ENCODE results near the gene IRAK2. TPM values are rescaled to one million over a fixed set of nuclear protein-coding genes. Genes with fewer than 3 reads are reported as not detected.
A peak's percentile ranks its signal among the peaks of the same experiment; 100 is the strongest.

IRAK2 gene
- total RNA-seq, 4 donors from 2014 or later, result 1.5 to 10.8 (median 4.7) TPM

DNA sequence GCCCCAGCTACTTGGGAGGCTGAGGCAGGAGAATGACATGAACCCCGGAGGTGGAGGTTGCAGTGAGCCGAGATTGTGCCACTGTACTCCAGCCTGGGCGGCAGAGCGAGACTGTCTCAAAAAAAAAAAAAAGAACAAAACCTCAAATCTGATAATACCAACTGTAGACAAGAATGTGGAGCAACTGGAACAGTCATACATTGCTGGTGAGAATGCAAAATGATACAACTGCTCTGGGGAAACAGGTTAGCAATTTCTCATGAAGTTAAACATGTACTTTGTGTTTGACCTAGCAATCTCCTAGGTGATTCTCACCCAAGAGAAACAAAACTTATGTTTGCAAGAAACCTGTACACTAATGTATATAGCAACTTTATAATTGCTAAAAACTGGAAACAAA lies 27.5 kb upstream of the IRAK2 start:
- Histone ChIP-seq H3K27me3 (no peaks in the 10 kb centered on the region), H3K4me1 (no peaks in the 10 kb centered on the region), H3K4me3 (no peak overlapping the region), H3K9me3 (no peaks in the 10 kb centered on the region), H3K27ac (no peak overlapping the region), H3K36me3 (no peaks in the 10 kb centered on the region)
- no peak for TF ChIP-seq POLR2A (IDR thresholded peaks at IDR 0.05)
- no peak for TF ChIP-seq EP300 (IDR thresholded peaks at IDR 0.05)
- TF ChIP-seq, protein P1, sequence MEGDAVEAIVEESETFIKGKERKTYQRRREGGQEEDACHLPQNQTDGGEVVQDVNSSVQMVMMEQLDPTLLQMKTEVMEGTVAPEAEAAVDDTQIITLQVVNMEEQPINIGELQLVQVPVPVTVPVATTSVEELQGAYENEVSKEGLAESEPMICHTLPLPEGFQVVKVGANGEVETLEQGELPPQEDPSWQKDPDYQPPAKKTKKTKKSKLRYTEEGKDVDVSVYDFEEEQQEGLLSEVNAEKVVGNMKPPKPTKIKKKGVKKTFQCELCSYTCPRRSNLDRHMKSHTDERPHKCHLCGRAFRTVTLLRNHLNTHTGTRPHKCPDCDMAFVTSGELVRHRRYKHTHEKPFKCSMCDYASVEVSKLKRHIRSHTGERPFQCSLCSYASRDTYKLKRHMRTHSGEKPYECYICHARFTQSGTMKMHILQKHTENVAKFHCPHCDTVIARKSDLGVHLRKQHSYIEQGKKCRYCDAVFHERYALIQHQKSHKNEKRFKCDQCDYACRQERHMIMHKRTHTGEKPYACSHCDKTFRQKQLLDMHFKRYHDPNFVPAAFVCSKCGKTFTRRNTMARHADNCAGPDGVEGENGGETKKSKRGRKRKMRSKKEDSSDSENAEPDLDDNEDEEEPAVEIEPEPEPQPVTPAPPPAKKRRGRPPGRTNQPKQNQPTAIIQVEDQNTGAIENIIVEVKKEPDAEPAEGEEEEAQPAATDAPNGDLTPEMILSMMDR (IDR thresholded peaks at IDR 0.05), result no peak
- no peak for DNase-seq (ENCODE audit: low spot score in 2 of 2)
- 90 to 94% methylated on average over 4 of the region's 4 CpGs for WGBS, 2 donors

DNA sequence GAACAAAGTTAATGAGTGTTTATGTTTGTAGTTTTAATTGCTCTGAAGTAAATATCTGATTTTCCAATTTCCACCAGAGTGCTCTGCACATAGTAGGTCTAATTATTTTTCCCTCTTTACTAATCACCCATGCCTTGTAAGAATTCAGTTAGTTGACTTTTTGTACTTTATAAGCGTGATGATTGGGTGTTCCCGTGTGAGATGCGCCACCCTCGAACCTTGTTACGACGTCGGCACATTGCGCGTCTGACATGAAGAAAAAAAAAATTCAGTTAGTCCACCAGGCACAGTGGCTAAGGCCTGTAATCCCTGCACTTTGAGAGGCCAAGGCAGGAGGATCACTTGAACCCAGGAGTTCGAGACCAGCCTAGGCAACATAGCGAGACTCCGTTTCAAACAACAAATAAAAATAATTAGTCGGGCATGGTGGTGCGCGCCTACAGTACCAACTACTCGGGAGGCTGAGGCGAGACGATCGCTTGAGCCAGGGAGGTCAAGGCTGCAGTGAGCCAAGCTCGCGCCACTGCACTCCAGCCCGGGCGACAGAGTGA lies 23.6 kb upstream of the IRAK2 start:
- 86% methylated on average over 23 of the region's 23 CpGs for WGBS, 2 donors
- no peak for DNase-seq (ENCODE audit: low spot score in 2 of 2)
- peak overlapping the region; percentile 81 to 94 (median 90) for H3K27ac ChIP-seq
- peaks cover 0 to 12% (median 0%) of the 10 kb centered on the region in 3 donors for H3K36me3 ChIP-seq
- no peaks in the 10 kb centered on the region for H3K27me3 ChIP-seq
- peaks cover 0 to 30% (median 15%) of the 10 kb centered on the region in 4 donors for H3K4me1 ChIP-seq
- no peak for TF ChIP-seq EP300 (IDR thresholded peaks at IDR 0.05)
- TF ChIP-seq, protein P1 (IDR thresholded peaks at IDR 0.05), result no peak
- TF ChIP-seq POLR2A (IDR thresholded peaks at IDR 0.05), result no peak
- H3K4me3 ChIP-seq, result peak overlapping the region in 2 of 4 donors; percentile 74 to 89
- H3K9me3 ChIP-seq, result no peaks in the 10 kb centered on the region

DNA sequence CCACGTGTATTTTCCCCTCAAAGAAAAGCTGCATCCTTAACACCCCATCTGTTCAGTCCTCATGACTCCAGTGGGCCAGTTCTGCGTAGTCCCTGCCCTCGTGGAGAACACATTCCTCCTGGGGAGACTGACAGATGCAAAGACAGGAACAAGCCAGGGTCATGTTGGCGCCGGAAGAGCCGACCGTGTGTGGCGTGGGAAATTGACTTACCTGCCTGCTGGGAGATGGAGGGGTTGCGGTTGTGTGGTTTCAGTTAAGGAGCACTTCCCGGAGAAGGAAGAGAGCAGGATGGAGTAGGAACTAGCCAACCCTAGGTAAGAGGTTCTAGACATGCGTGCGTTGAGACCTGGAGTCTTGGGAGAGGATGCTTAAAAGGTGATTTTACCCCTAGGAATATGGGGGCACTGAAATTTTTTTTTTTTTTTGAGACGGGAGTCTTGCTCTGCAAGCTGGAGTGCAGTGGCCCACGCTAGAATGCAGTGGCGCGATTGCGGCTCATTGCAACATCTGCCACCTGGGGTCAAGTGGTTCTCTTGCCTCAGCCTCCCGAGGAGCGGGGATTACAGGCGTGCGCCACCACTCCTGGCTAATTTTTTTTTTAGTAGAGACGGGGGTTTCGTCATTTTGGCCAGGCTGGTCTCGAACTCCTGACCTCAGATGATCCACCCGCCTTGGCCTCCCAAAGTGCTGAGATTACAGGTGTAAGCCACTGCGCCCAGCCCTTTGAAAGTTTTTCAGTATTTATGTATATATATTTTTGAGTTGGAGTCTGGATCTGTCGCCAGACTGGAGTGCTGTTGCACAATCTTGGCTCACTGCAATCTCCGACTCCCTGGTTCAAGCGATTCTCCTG lies 21.8 kb upstream of the IRAK2 start:
- Histone ChIP-seq H3K36me3 (peaks cover 0 to 30% (median 6%) of the 10 kb centered on the region in 3 donors), H3K27me3 (no peaks in the 10 kb centered on the region), H3K27ac (peak overlapping the region in 3 of 4 donors; percentile 89 to 94 (median 91)), H3K4me3 (peak overlapping the region; percentile 59 to 98 (median 82)), H3K4me1 (peaks cover 0 to 30% (median 15%) of the 10 kb centered on the region in 4 donors), H3K9me3 (no peaks in the 10 kb centered on the region)
- 73 to 75% methylated on average over 29 of the region's 29 CpGs for WGBS, 2 donors
- TF ChIP-seq POLR2A (IDR thresholded peaks at IDR 0.05), result no peak
- no peak for DNase-seq (ENCODE audit: low spot score in 2 of 2)

DNA sequence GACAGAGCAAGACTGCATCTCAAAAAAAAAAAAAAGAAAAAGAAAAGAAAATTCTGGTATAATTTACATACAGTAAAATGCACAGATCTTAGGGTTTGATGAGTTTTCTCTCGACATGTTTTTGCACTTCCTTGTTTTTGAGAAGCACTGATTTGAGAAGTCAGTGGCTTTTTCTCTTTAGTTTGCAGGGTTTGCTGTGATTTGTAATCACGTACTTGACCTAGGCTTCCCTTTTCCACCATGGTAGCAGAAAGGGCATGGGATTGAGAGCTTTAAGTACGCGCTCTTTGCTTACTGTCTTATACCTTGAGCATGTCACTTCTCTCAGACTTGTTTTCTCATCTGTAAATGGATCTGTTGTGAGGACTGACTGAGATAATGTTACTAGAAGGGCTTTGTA lies 19.0 kb upstream of the IRAK2 start:
- no peaks in the 10 kb centered on the region for H3K27me3 ChIP-seq
- H3K36me3 ChIP-seq, result peaks cover 0 to 54% (median 10%) of the 10 kb centered on the region in 3 donors
- 80 to 84% methylated on average over 4 of the region's 4 CpGs for WGBS, 2 donors
- H3K9me3 ChIP-seq, result no peaks in the 10 kb centered on the region
- H3K27ac ChIP-seq, result no peak overlapping the region
- no peak overlapping the region for H3K4me3 ChIP-seq
- peaks cover 0 to 30% (median 15%) of the 10 kb centered on the region in 4 donors for H3K4me1 ChIP-seq
- DNase-seq (ENCODE audit: low spot score in 2 of 2), result no peak
- TF ChIP-seq, protein P1 (IDR thresholded peaks at IDR 0.05), result no peak
- no peak for TF ChIP-seq EP300 (IDR thresholded peaks at IDR 0.05)
- TF ChIP-seq POLR2A (IDR thresholded peaks at IDR 0.05), result no peak

DNA sequence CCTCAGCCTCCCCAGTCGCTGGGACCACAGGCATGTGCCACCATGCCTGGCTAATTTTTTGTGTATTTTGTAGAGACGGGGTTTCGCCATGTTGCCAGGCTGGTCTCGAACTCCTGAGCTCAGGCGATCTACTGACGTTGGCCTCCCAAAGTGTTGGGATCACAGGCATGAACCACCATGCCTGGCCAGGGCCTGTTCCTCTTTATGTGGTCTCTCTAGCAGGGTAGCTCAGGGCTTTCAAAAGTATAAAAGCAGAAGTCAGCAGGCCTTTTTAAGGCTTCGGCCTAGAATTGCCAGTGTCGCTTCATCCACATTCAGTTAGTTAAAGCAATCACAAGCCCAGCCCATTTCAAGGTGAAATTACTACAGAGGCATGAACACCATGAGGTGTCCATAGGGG lies 15.5 kb upstream of the IRAK2 start:
- peaks cover 0 to 88% (median 15%) of the 10 kb centered on the region in 3 donors for H3K36me3 ChIP-seq
- DNase-seq (ENCODE audit: low spot score in 2 of 2), result no peak
- H3K4me3 ChIP-seq, result no peak overlapping the region
- no peak for TF ChIP-seq EP300 (IDR thresholded peaks at IDR 0.05)
- TF ChIP-seq POLR2A (IDR thresholded peaks at IDR 0.05), result no peak
- TF ChIP-seq, protein P1 (IDR thresholded peaks at IDR 0.05), result no peak
- no peaks in the 10 kb centered on the region for H3K27me3 ChIP-seq
- H3K4me1 ChIP-seq, result peaks cover 0 to 11% (median 2%) of the 10 kb centered on the region in 4 donors
- no peak overlapping the region for H3K27ac ChIP-seq
- H3K9me3 ChIP-seq, result no peaks in the 10 kb centered on the region
- WGBS, 2 donors, result 91 to 93% methylated on average over 8 of the region's 8 CpGs
